GM19099 (cell line): ENCODE data around the gene TSSK2.

ENCODE experiments used
- POLR2A ChIP-seq: IDR thresholded peaks from 3 replicates; pipeline ENCODE4 v1.6.1; 2011; ENCODE audit warnings: low read depth; ENCODE audit not compliant: insufficient read length; ENCODE audit errors: extremely low read depth

Gene TSSK2

DNA sequence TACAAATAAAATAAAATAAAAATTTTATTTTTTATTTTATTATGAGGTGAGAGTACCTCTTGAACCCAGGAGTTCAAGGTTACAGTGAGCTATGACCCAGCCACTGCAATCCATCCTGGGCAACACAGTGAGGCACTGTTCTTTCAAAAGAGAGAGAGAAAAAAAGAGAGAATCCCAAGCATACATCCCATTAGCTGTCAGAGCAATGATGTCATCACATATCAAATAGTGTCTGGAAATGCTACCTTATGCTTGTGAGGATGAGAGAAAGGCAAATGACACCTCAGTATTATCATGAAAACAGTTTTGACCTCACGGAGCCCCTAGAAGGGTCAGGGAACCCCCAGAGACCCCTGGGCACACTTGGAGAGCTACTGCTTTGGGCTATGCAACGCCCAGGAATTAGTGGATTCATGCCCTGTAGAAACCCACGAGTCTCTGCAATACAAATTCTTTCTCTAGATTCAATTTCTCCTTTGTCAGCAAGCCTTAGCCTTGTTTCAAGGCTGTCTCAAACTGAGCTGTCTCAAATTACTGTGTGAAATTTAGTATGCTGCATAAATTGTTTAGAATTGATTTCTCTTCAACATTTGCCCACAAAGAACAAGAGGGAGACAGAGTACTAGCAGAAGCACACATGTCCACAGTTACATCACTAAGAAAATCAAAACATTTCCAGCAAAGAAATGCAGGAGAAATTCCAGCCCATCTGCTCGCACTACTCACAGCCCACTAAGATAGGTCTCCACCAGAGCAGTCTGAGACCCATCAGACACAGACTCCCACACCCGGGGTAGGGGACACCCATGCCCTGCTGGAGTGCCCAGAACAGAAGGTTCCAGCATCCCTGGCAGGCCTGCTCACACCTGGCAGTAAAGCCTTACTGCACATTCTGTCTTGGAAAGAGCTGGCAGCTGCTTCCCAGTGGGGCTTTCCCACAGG lies 27.0 kb upstream of the TSSK2 start:
- no peak for TF ChIP-seq POLR2A

DNA sequence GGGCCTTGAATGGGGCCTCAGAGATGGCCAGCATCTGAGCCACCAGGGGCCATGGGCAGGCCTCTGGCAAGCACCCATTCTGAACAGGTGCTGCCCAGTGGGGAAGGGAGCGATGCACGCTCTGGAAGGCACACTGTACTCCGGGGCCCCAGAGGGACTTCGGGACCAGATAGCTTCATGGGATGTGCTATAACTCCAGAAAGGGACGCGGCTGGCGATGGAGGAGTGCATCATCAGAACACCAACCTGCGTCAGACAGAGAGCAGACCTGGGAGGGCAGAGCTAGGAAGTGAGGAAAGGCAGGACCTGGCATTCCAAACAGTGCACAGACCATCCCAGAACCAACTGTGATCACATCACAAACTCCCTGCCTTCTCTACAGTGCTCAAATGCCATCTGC lies 25.7 kb upstream of the TSSK2 start:
- TF ChIP-seq POLR2A: no peak

DNA sequence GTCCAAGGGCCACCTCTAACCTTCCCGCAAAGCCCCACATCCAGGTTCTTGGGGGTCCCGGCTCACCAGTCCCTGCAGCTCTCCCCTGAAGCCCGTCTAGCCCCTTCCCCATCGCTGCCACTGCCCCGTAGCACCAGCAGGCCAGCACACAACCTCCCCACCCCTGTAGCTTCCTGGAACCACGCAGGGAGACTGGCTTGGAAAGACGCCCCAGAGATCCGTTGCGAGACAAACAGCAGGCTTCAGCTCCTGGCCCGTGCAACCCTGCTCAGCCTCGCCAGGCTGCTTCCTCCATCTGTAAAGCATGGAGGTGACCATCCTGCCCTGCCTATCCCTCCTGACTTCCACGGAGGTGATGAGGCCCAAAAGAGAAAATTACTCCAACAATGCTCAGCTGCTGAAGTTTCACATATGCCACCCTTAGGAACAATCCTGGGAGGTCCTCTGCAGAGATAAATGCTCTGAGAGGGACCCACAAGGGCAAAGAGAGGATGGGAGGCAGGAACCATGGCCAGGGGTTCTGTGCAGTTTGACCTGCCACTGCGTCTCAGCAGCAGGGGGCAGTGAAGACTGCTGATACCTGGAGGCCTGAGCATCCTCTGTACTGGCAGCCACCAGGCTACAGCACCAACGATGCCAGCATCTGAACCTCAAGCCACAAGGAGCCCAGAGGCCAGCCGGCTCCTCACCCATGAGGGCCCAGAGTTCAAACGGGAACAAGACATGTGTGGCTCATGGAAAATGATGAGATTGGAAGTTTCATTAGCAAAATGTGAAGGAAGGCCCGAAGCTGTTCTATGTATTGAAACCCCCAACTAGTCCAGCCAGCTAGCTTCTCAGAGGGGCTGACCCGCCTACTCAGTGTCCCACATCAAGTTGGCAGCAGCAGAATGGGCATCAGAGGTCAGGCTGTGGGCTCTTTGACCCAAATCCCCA lies 25.0 kb upstream of the TSSK2 start:
- TF ChIP-seq POLR2A: no peak

DNA sequence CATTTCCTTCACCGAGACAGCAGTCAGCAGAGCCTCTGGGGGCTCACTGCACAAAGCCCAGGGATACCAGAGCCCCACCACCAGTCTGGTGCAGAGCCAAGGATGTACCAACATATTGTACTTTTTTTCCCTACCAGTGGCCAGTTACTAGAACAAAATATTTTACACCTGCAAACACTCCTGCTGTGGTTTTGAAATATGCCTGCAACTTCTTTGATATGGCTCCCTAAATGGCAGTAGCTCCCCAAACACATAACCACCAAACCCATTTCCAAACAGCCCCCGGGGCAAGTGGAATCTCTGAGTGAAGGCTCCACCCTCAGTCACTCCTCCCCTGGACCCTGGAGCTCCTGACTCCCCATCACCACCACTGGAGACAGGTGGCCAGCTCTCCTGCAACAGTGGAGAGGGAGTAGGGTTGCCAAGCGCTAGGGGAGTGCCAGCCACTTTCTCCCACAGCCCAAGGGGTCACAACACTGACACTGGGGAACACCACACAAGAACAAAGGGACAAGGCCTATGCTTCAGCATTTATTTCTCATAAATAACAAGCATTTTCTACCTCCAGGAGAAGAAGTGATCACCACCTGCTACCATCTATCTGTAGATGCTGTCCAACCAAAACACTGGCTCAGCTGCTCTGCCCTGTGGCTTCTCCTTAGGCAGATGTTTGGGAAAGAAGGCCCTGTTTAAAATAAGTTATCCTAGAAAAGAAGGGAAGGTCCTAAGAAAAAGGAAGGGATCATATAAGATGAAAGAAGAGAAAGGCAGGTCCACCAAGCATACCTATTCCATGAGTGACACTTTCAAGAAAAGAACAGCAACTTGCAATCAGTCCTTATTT lies 24.0 kb upstream of the TSSK2 start:
- no peak for TF ChIP-seq POLR2A

DNA sequence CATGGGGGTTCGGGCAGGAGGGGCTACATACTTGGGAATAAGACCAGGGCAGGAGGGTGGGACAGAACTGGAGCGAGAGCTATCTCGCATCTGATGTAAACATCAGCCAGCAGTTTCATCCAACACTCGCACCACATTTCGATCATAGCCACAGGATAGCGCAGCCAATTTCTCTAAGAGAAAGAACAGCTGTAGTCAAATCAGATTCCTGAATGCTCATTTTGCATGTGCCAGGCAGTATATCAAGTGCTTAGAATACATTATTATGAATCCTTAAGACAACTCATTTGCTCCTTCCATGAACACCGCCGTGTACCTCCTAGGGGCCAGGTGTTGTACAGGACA lies 23.4 kb upstream of the TSSK2 start:
- no peak for TF ChIP-seq POLR2A

DNA sequence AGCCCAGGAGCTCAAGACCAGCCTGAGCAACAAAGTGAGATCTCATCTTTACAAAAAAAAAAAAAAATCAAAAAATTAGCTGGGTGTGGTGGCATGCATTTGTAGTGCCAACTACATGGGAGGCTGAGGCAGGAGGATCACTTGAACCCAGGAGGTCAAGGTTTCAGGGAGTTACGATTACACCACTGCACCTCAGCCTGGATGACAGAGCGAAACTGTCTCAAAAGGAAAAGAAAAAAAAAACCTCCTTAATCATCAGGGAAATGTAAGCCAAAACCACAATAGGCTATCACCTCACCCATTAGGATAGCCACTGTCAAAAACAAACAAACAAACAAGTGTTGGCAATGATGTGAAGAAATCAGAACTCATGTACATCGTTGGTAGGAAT lies 22.3 kb upstream of the TSSK2 start:
- TF ChIP-seq POLR2A: no peak

DNA sequence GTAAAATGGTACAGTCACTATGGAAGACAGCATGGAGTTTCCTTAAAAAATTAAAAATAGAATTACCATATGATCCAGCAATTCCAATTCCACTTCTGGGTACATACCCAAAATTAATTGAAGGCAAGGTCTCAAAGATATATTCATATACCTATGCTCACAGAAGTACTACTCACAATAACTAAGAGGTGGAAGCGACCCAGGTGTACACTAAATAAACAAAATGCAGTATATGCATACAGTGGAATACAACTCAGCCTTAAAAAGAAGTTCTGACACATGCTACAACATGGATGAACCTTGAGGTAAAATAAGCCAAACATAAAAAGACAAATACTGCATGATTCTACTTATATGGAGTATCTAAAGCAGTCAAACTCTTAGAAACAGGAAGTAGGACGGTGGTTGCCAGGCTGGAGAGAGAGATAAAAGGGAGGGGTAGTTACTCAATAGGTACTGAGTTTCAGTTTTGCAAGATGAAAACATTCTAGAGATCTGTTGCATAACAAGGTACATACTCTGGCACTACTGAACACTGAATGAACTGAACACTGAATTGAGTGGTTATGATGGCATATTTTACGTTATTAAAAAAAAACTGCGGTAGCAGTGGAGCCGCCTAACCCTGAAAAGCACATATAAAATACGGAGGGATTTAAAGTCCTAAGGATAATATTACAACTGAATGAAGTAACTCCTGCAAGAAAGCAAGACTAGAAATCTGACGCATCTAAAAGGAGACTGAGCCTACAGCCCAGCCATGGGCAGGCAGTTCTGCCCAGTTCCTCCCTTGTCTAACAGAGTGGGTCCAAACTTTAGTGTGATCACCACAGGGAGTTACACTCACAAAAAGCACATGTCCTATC lies 21.7 kb upstream of the TSSK2 start:
- no peak for TF ChIP-seq POLR2A

DNA sequence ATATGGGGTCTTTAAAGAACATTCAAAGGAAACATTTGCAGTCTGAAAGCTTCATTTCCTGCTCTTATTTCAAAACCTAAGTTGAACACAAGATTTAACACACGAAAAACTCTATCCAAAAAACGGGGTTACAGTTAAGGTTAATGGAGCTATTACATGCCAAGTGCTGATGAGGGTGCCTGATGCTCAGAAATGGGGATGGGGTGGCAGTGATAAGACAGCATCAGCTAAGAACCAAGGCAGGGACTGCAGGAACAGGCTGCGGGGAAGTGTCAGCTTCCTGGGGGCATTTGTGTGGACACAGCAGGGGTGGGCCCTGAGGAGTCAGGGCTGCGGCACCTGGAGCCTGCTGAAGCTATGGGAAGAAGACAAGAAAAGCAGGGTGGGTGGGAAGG lies 21.0 kb upstream of the TSSK2 start:
- no peak for TF ChIP-seq POLR2A

DNA sequence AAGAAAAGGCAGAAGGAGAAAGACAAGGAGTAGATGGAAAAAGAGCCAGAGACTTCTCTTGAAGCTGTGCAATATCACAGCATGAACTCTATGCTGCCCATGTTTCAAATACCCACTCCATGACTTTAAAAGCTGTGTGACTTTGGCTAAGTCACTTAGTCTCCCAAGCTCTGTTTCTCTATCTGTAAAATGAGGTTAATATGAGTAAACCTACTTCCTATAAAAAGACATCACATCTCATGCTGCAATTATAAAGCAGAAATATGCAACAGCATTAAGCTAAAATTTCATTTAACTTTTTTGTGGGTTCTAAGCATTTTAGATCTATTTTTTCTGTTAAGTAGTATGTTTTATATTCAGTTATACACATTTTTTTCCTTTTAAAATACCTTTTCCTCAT lies 20.5 kb upstream of the TSSK2 start:
- no peak for TF ChIP-seq POLR2A

DNA sequence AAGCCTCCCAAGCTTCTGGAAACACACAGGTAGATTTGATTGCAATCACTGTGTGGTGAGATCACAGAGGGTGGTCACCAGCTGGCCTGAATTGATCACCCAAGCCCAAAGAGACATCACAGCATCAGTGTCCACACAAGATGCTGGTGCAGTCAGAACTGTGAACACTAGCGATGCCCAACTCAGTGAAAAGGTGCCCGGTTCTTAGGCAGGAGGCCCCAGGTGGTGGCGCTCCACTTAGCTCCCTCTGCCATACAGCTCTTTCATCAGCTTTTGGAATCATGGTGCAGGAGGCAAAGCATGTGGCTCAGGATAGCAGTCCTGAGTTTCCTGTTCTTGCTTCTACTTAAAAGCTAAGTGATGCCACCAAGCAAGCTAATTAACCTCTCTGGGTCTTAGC lies 20.0 kb upstream of the TSSK2 start:
- no peak for TF ChIP-seq POLR2A

DNA sequence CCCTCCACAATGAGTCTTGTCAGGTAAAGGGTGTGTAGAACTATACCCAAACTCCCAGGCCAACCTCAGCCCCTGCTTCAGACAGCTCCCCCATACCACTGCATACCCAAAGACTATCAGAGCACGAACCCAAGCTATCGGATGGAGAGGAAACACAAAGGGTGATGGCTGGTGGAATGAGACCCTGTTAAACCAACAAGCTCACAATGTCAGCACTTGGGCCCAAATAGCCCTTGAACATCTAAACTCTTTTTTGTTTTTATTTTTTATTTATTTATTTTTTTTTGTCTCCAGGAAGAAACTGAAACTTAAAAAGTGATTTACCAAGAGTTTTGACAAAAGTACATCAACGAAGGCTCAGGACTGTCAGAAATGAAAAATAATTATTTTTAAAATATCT lies 19.5 kb upstream of the TSSK2 start:
- TF ChIP-seq POLR2A: no peak

DNA sequence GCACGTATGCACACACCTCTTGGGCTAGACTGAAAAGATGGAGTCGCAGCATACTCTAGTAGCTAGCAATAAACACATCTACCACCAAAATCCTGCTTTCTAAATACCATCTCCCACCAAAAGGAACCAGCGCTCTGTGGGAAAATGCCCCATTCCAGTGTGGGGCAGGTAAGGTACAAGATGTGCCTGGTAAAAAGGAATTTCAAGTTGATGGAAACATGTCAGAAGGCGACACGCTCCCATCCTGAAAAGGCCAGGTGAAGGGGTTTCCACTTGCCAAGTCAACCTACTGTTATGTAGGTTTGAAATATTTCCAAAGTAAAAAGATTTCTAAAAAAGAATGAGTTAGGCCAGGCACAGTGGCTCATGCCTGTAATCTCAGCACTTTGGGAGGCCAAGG lies 17.7 kb upstream of the TSSK2 start:
- no peak for TF ChIP-seq POLR2A

DNA sequence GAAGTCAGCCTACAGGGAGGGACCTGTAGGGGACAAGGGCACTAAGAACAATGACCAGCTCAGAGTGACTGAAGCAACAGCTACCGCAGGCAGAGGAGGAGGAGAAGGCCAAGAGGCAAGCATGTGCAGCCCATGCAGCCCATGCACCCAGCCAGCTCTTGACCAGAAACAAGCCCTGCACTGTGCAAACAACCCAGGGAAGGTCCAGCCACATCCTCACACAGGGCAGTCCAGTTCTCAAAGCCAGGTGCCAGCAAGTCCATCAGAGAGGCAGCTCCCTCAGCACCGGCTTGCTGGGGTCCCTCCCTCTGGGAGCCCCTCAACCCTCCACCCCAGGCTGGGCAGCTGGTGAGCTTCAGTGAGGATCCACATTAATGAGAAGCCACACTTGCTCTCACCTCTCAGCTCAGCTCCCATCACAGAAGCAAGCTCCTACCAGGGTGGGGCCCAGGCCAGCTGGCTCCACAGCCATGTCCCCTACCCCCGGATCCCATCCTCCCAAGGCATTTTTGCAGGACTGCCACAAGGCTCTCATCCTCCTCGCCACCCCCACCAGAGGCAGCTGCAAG lies 16.0 kb upstream of the TSSK2 start:
- no peak for TF ChIP-seq POLR2A

DNA sequence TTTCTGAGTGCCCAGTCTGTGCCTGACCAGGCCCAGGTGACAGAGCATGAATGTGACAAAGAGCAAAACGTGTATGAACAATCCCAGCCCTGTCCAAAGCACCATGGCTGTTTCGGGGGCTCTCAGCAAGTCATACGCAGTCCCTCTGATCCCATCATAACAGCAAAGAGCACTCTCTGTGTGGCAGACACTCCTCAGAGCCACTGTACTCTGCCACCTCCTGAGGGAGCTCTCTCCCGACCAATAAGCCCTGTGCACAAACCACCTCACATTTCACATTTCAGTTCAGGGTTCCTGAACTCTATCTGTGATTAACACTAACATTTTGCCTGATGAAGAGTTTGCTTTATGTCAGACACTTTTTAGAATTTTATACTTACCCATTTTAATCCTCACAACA lies 15.5 kb upstream of the TSSK2 start:
- no peak for TF ChIP-seq POLR2A

DNA sequence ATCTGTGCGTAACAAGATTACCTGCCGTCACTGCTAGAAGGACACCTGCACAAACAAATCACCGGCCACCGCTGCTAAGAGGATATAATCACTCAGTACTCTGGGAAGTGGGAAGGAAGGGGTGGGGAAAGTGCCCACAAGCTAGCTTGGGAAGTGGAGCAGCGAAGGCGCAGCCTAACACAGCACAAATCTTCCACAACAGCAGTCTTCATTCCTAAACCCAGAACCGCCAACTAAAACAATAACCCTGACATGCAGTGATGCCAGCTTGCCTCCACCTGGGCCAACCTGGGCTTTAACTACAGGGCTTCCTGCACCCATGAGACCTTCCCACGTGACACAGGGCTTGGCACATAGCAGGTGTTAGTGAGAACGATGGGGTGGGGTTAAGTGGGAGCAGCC lies 14.0 kb upstream of the TSSK2 start:
- no peak for TF ChIP-seq POLR2A
